GM21723 (cell line): ENCODE results near the gene MLPH.
"Not testable (repeated sequence)": the region's sequence is repeated elsewhere in the genome, so short reads cannot be mapped to it uniquely, and the experiment has no call there.

Experiments
- ATAC-seq: cut with Tn5 transposase; IDR thresholded peaks from one replicate; pipeline ENCODE4 v1.9.1; 2021; ENCODE audit warnings: mild to moderate bottlenecking, moderate library complexity; ENCODE audit not compliant: unreplicated experiment

MLPH gene

GRCh38 chr2:237581326-237581725 is 94.3 kb downstream of the MLPH start:
- ATAC-seq, result no peak

- ATAC-seq, result no peak
These were observed 95.0 kb downstream of the MLPH start for GRCh38 chr2:237581751-237582746.

GRCh38 chr2:237583385-237584295 is 96.6 kb downstream of the MLPH start:
- no peak for ATAC-seq

- no peak for ATAC-seq
These were observed 98.7 kb downstream of the MLPH start for GRCh38 chr2:237585590-237586221.

- no peak for ATAC-seq
These were observed 101.1 kb downstream of the MLPH start for GRCh38 chr2:237588044-237588696.

GRCh38 chr2:237590272-237591140 is 103.5 kb downstream of the MLPH start, which contains the start of gene RAB17:
Gene RAB17 (minus strand): TSS chr2:237590734. CDS start chr2:237586154, 4,580 bp downstream.
- no peak for ATAC-seq

- no peak for ATAC-seq
These were observed 104.3 kb downstream of the MLPH start for GRCh38 chr2:237591141-237591881.

- ATAC-seq, result no peak
These were observed 105.5 kb downstream of the MLPH start for GRCh38 chr2:237592425-237592980.

GRCh38 chr2:237593036-237593435 is 106.0 kb downstream of the MLPH start:
- ATAC-seq, result no peak

- ATAC-seq, result no peak
These were observed 106.7 kb downstream of the MLPH start for GRCh38 chr2:237593596-237594320.

GRCh38 chr2:237594514-237594871 is 107.4 kb downstream of the MLPH start:
- ATAC-seq, result no peak

- not testable (repeated sequence) for ATAC-seq
These were observed 108.9 kb downstream of the MLPH start for GRCh38 chr2:237595829-237596519.

- no peak for ATAC-seq
These were observed 109.6 kb downstream of the MLPH start for GRCh38 chr2:237596520-237597195.

- no peak for ATAC-seq
These were observed 110.4 kb downstream of the MLPH start for GRCh38 chr2:237597196-237598145.

- ATAC-seq, result no peak
These were observed 111.6 kb downstream of the MLPH start for GRCh38 chr2:237598468-237599208.
